ENCODE results near the gene TYW1.
"Not testable (repeated sequence)": the region's sequence is repeated elsewhere in the genome, so short reads cannot be mapped to it uniquely, and the experiment has no call there.

- not testable (repeated sequence) for TF ChIP-seq CTCF (IDR thresholded peaks at IDR 0.05); EP300 (IDR thresholded peaks at IDR 0.05); POLR2A (IDR thresholded peaks at IDR 0.05; ENCODE audit: low read depth); POLR2AphosphoS5 (IDR thresholded peaks at IDR 0.05)
Measured at GRCh38 chr7:67208656-67209055, 212.0 kb downstream of the TYW1 start.

Data from esophagus muscularis mucosa (tissue), 4 donors.